SHP77 (cell line): ENCODE data around the gene KLK2.

Experiments
- DNase-seq, 2 experiments: peaks; one replicate each; lab custom pipeline; 2025; lab: John Stamatoyannopoulos, UW

Gene KLK2

DNA sequence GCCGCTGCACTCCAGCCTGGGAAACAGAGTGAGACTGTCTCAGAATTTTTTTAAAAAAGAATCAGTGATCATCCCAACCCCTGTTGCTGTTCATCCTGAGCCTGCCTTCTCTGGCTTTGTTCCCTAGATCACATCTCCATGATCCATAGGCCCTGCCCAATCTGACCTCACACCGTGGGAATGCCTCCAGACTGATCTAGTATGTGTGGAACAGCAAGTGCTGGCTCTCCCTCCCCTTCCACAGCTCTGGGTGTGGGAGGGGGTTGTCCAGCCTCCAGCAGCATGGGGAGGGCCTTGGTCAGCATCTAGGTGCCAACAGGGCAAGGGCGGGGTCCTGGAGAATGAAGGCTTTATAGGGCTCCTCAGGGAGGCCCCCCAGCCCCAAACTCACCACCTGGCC lies at the start of gene KLK2:
Gene KLK2, plus strand, starts transcription at position 384 of the 400 bp plus-strand sequence. CDS start 35 bp downstream, outside the sequence.
- DNase-seq = no peak

DNA sequence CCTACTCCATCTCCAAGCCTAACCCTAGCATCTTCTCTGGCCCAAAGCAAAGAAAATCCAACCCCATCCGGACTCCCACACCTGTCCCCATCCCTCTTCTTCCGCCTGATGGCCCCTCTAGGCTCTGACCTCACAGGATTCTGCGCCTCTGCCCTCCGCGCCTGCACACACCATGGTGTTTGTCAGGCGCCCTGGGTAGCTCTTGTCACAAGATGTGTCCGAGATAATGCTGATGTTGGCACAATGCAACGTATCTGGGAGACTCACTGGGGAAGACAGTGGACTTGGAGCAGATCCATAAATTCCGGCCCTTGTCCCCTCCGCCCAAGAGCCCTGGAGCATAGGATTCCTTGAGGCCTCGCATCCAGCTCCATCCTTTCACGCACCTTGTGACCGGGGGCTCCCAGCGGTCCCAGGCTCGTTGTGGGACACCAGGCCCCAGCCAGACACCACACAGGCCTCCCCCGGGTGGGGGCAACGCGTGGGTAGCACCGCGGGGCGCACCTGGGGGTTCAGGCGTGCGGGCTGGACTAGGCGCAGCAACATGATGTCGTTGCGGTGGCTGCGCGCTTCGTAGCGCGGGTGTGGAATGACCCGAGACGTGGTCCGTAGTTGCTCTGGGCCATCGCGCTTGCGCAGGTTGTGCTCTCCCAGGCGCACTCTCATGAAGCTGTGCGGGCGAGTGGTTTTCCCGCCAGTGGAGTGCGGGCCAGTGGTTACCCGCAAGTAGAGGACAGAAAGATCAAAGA lies 46.6 kb upstream of the KLK2 start:
- DNase-seq = no peak

DNA sequence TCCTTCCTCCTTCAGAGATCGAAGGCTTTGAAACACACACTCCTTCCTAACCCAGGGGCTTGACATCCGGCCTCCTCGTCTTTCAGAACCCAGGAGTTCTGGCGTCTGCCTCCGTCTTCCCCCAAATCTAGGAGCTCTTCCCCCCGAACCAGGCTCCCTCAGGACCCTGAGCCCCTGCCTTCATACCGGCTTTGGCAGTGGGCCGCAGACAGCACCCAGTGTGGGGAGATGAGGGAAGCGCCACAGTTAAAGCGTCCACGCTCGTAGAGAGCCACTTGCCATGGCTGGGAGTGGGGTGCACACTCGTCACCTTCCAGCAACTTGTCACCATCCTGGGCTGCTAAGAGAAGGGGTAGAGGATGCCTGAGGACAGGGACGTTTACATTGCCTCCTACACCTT lies 45.8 kb upstream of the KLK2 start:
- no peak for DNase-seq

DNA sequence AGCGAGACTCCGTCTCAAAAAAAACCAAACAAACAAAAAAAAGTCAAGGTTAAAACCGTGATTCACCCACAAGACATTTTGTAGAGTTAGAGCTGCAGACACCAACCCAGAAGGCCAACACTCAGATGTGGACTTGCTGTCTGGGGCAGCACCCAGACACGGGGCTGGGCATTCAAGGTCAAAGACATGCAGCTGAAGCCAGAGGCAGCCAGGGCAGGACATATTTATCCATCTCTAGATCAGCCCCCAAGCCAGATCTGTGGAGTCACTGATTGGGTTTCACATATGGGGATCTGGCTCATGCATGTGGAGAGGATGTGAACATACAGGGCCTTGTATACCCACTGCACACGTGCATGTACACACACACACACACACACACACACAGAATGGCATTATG lies 43.4 kb upstream of the KLK2 start:
- no peak for DNase-seq

DNA sequence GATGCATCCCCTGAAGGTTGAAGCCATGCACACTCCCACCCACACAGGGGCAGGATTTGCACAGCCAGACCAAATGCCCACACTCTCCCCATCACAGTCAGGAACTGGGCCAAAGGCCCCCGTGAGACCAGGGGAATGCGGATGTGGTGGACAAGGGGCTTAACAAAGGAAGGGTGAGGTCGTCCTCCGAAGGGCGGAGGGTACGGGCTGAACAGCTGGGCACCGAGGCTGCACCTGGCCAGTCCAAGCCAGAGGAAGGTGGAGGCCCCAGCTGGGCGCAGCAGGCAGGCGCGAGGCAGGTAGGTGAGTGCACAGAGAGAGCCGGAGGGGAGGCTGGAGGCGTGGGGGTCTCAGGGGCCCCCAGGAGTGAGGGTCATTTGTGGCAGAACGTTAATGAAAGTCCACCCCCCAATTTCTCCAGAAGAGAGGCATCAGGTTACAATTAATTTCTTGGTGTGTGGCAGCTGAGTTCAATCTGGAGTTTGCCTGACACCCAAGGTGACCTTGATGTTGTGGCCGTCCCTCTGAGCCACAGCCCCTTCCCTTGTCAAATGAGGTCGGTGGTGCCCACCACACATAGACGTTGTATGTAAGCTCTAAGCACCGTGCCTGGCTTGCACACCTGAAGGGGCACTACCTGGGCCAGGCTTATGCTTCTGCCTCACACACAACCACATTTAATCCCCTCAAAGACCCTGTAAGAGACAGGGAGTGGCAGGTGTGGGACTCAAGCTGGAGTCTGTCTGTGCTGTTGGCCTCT lies 42.8 kb upstream of the KLK2 start:
- no peak for DNase-seq

DNA sequence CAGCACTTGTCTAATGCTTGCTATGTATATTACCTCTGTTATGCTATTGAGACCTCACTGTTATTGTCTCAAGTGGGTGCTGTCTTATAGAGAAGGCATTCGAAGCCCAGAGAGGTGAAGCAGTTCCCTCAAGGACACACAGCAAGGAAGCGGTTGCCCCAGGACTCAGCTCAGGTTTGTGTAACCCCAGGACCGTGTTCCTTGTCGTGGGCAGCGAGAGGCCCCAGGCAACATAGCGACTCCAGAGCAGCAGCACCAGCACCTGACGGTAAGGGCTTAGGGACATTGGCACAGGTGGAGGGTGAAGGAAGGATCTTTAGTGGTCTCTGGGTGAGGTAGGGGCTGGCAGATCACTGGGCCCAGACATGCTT lies 42.2 kb upstream of the KLK2 start:
- DNase-seq = no peak

DNA sequence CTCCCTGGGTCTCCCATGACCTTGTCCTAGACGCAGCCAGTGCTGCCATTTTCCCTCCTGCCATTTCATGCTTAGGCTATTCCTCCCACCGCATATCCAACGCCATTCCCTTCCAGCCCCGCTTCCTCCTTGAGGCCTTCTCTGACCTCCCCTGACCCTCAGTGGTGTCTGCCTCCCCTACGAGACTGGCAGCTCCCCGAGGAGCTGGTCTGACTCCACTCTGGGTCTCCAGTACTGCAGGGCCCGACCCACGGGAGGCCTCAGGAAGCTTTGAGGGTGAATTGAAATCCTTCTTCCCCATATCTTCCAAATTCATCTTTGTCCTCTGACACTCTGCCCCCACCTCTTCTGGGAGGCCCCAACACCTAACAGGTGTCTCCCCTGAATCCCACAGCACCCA lies 40.6 kb upstream of the KLK2 start:
- no peak for DNase-seq

DNA sequence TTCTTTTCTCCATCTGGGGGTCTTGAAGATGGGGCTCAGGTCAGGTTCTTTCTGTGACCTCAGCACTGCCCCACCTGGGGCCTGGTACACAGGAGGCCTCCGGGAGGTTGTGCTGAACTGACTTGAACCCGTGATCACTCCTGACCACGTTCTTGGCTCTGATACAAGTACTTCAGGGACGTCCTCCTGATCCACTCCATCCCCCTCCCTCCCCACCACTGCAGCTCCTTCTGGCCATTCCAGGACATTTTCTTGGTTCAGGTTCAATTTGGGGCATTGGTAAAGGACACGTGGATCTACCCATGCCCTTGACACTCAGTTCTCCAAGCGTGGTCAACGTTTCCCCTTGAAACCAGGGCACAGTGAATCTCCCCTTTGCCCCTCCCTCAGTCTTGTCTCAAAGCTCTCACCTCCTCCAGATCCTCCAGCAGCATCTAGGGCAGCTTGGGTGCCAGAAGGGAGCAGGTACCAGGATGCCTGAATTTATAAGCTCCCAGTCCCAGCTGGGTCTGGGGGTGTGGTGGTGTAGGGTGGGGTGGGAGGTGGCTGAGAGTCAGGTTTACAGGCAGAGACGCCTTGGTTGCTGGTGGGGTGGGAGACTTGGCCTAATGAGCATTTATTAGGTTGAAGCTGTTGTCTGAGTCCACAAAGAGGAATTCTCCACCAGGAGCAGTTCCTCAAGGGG lies 40.0 kb upstream of the KLK2 start, which contains the start of gene KLK15:
Gene KLK15, minus strand, starts transcription at position 458 of the 685 bp plus-strand sequence. CDS start 2,082 bp downstream, outside the sequence.
- no peak for DNase-seq

DNA sequence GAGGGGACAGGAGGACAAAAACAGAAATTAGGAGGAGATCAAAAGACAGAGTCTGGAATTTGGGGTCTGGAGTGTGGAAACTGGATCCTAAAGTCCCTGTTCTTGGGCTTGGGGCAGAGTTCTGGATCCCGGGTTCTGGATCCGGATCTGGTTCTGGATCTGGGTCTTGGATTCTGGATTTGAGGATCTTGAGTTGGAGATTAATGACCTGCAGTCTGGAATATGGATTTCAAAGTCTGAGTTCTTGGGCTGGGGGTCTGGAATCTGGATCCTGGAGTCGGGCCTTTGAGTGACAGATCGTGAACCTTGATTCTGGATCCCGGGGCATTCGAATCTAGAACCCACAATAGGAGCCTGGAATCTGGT lies 39.5 kb upstream of the KLK2 start:
- DNase-seq = no peak

DNA sequence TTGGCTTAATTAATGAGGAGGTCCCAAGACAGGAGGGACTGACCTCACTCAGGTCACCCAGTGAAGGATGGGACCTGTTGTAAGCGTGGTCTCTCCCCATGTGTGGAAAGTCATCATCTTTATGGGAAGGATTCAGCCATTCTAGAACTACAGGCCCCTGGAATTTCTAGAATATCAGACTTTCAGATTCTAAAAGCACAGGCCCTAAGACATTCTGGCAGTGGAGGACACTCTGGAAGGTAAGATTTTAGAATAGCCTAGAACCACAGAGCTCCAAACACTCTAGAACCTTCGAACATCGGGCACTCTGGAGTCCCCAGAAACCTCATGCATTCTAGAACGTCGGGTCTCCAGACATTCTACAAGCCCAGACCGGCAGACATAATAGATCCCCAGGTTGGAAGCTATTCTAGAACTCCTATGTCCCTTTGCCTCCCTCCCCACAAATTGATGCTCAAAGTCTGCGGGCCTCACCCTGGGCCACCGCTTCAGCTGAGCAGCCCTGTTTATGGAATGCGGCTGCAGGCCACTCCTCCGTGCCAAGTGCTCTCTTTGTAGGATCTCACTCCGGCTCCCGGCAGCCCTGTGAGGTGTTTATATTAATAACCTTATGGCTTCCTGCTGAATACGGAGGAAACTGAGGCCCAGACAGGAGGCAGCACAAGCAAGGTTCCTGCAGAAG lies 38.0 kb upstream of the KLK2 start:
- DNase-seq = no peak

DNA sequence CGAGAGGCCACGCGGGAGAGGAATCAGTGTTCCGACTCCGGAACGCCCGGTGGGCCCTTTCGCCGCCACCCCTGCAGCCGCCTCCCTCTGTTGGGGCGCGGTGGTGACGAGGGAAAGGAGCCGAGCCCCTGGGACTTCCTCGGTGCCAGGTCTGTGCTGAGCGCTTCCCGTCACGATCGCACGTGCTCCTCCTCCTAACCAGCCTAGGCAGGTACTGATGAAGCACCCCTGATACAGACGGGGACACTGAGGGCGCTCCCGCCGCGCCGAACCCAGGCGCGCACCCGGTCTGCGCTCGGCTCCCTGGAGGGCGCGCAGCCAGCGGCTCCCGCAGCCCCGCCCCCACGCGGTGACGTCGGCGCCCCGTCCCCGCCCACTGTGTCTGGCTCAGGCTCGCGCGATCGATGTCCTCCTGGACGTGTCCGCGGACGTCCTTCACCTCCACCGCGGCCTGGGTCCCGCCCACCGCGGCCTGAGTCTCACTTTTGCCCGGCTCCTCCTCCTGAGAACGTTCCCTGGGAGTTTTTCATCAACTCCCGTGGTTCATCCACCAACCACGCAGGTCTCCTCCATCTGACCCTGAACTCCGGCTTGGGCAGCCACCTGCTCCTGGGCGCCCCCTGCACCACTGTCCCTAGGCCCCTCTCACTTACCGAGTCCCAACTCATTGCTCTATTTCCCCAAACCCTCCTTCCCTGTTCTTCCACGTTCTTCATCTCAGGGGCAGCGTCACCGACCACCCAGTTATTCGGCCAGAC lies 37.3 kb upstream of the KLK2 start:
- DNase-seq = peak; percentile 86 to 88

DNA sequence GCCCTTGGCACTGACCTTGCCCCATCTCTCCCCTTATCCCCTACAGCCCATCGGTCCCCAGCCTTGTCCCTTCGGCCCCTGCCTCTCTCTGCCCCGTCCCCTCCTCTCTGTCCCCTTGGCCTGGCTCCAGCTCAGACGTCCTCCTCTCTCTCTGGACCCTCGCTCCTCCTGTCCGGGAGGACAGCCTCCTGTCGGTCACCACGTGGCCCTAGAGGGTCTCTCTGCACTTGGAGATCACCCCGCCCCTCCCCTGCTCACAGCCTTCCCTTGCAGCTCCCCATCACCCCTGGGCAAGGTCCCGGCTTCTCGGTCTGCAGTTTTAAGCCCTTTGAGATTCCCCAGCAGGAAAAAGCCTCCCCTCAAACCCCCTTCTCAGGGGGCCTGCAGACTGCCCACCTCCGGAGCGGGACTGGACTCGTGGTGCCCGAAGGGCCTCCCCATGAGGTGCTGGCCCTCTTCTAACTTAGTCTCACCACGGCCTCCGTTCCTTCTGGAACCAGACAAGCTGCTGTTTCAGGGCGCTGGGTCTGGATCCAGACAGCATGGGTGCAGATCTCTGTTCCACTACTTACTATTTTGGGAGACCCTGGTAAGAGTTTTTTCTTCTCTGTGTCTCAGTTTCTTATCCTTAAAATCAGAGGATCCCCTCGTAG lies 36.6 kb upstream of the KLK2 start:
- DNase-seq = peak; percentile 55 to 65

DNA sequence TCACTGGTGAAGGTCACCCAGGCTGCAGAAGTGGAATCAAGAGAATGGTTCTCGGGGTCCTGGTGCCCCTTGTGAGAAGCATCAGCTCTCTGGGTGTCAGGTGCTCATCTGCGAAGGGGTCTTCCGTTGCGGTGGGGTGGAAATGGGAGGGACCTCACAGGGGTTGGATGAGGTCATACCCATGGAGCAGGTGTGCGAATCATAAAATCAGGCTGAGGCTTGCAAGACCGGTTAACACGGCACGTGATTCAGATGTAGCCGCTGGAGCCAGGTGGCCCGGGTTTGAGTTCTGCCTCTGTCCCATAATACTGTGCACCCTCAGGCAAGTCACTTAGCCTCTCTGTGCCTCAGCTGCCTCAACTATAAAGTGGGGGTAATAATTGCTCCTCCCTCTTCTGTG lies 35.9 kb upstream of the KLK2 start:
- DNase-seq = peak; percentile 84 to 87

DNA sequence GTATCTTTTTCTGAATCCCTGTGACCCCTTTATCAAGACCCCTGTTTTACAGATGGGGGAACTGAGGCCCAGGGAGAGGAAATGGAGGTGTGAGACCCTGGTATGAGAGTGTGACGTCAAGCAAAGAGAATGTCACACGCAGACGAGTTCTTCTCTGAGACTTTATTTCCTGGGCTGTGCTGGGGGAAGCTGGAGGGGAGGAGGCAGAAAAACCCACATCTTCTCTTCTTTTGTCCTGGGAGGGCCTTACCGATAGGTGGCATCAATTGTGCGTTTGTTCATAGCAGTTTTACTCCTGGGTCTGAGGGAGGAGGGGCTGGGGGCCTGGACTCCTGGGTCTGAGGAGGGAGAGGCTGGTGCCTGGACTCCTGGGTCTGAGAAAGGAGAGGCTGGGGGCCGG lies 35.0 kb upstream of the KLK2 start:
- DNase-seq = peak; percentile 22 to 38

DNA sequence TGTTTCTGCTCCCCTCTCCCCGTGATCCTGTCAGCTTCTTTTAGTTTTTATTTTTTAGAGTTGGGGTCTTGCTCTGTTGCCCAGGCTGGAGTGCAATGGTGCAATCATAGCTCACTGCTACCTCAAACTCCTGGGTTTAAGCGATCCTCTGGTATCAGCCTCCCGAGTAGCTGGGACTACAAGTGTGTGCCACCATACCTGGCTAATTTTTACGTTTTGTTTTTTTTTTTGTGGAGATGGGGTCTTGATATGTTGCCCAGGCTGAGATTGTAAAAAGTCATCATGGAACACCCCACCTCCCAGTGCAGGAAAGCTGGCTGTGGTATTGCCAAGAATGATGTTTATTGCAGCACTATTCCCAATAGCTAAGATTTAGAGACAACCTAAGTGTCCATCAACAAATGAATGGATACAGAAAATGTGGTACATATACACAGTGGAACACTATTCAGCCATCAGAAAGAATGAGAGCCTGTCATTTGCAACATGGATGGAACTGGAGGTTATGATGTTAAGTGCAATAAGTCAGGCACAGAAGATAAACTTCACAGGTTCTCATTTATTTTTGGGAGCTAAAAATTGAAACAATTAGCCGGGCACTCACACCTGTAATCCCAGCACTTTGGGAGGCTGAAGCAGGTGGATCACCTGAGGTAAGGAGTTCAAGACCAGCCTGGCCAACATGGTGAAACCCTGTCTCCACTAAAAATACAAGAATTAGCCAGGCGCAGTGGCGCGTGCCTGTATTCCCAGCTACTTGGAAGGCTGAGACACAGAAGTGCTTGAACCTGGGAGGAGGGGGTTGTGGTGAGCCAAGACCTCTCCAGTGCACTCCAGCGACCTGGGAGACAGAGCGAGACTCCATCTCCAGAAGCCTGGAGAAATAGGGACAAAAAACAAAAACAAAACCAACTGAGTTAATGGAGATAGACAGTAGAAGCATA lies 33.3 kb upstream of the KLK2 start:
- DNase-seq = no peak

DNA sequence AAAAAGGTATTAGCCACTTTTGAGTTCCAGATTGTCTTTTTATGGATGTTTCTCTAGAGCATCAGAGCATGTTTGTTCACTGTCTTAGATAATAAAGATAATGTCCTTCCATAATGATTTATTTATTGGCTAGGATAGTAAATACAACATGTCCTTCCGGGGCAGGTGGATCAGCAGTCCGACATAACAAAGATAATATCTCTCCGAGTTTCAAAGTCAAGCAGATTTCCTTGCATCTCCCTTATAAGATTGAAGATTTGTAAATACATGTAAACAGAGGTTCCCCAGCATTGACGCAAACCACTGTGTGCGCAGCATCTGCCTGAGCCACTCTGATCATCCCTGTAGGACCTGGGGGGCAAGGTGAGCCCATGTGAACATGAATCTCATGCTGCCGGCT lies 31.1 kb upstream of the KLK2 start:
- DNase-seq = no peak

DNA sequence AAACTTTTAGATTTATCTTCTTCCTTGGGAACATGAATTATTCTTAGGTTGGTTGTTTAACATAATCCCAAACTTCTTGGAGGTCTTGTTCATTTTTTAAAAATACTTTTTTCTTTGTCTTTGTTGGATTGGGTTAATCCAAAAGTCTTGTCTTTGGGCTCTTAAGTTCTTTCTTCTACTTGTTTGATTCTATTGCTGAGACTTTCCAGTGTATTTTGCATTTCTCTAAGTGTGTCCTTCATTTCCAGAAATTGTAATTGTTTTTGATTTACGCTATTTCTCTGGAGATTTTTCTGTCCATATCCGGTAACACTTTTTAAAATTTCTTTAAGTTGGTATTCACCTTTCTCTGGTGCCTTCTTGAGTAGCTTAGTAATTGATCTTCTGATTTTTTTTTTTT lies 30.0 kb upstream of the KLK2 start:
- DNase-seq = no peak

DNA sequence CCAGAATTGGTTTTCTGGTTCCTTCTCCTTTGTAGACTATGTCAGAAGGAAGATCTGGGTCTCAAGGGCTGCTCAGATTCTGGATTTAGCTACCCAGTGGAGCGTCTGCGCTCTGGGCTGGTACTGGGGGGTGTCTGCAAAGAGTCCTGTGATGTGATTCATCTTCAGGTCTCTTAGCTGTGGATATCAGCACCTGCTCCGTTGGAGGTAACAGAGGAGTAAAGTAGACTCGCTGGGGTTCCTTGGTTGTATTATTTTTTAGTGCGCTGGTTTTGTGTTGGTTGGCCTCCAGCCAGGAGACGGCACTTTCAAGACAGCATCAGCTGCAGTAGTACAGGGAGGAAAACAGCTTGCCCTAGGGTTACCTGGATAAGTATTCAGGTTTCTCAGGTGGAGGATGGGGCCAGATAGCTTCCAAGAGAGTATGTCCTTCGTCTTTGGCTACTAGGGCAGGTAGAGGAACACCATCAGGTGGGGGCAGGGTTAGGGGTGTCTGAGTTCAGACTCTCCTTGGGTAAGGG lies 29.5 kb upstream of the KLK2 start:
- no peak for DNase-seq

DNA sequence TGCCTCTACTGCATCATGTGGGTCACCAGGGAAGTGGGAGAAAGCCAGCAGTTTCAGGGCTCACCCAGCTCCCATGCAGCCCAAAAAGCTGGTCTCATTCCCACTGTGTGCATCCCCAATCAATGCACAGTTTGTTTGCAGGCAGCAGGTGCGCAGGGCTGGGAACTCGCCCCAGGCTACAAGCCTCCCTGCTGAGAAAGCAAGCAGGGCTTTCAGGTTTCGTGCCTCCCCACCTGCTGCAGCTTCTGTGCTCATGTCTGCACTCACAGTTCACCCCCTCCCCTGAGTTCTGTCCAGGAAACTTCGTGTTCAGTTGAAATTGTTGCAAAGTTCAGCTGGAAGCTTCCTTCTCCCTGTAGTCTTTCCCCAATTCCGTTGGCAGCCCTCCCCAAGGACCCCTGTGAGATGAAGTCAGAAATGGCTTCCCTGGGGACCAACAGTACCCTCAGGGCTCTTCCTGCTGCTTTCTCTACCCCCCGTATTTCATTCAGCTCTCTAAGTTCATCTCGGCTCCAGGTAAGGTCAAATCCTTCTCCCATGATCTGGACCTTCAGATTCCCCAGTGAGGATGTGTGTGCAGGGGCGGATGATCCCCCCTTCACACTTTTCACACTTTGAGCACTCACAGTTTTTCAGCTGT lies 28.8 kb upstream of the KLK2 start:
- peak; percentile 25 to 40 for DNase-seq
